ENCODE data around the gene THAP7. TPM values are rescaled to one million over a fixed set of nuclear protein-coding genes. Genes with fewer than 3 reads are reported as not detected.

Gene THAP7
- total and polyA plus RNA-seq, 2 donors (not counting 1 experiment from before 2014, with no cell fraction given) = 37.7 to 70.1 TPM

DNA sequence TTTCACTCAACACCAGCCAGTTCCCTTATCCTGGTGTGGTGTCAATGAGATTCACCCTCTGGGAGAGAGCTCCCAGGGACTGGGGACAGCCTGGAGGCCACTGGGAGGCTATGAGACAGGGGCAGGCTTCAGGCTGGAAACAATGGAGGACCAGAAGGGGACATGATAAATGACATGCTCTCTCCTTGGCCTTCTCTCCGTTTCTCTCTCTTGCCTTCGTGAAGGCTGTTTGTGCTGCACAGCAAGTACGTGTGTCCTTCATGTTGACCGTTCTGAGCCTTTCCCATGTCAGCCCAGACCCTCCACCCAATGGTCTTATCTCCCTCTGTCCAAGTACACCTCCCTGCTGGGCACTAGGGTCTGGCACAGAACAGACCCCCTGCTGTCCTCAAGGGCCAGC is 21.4 kb downstream of the THAP7 start:
- no peaks in the 10 kb centered on the region for H3K9me3 Mint-ChIP-seq (ENCODE audit: insufficient read depth)
- no peak overlapping the region for H2AFZ ChIP-seq (ENCODE audit: insufficient read depth, low read depth, low read length, poor library complexity, severe bottlenecking)
- peak overlapping the region; percentile 20 for H3K27ac Mint-ChIP-seq
- H3K4me1 Mint-ChIP-seq = peaks cover 36% of the 10 kb centered on the region
- peaks cover 3% of the 10 kb centered on the region for H3K27me3 Mint-ChIP-seq
- POLR2A ChIA-PET = no interaction called here
- no peaks in the 10 kb centered on the region for H4K20me1 ChIP-seq (ENCODE audit: control insufficient read depth, insufficient read depth, low read length, poor library complexity, severe bottlenecking)
- 95% methylated on average over 4 of the region's 4 CpGs for WGBS (ENCODE audit: insufficient coverage)
- no peak for ATAC-seq (ENCODE audit: low read depth)
- H3K4me1 ChIP-seq (ENCODE audit: control insufficient read depth in 2 of 2, insufficient read depth in 2 of 2, low read length in 2 of 2) = peaks cover 24 to 34% of the 10 kb centered on the region in 2 donors
- intact Hi-C loops (cut with micrococcal nuclease) = loop anchor here (10.0 kb wide), 1 partner anchor 64 kb away; the partner anchor contains the start of gene LRRC74B
- peak overlapping the region; percentile 92 for H3K4me2 ChIP-seq (replicated peaks; ENCODE audit: low read depth, low read length, poor library complexity, severe bottlenecking)
- no peak for TF ChIP-seq CTCF (IDR thresholded peaks at IDR 0.05)
- TF ChIP-seq EZH2 (IDR thresholded peaks at IDR 0.05; ENCODE audit: borderline replicate concordance, insufficient read depth, low read depth, low read length, poor library complexity, severe bottlenecking) = no peak
- CTCF ChIA-PET = interaction anchor here (1.6 to 2.1 kb wide), 2 partner anchors 16 to 23 kb away, joined by 3 to 14 read pairs; partner anchors contain the start of gene THAP7
- peak overlapping the region; percentile 37 for H3K4me3 Mint-ChIP-seq
- peaks cover 0 to 22% (median 8%) of the 10 kb centered on the region in 3 donors for H3K9me3 ChIP-seq (ENCODE audit: control extremely low read depth in 1 of 3, control insufficient read depth in 2 of 3, insufficient read depth in 1 of 3, low read length in 2 of 3)
- H3K27ac ChIP-seq (ENCODE audit: low read length in 2 of 2) = no peak overlapping the region
- H3K79me2 ChIP-seq (ENCODE audit: control insufficient read depth, insufficient read depth, low read length) = peaks cover 18% of the 10 kb centered on the region
- H3K4me3 ChIP-seq (ENCODE audit: control extremely low read depth in 1 of 5, extremely low read depth in 1 of 5, insufficient read depth in 1 of 5, low read depth in 2 of 5, low read length in 4 of 5) = no peak overlapping the region
- H3K36me3 ChIP-seq (replicated peaks in 1 of 2; ENCODE audit: control extremely low read depth in 1 of 2, control insufficient read depth in 1 of 2, extremely low read depth in 1 of 2, insufficient read depth in 2 of 2, low read length in 1 of 2) = no peaks in the 10 kb centered on the region
- no peak for DNase-seq
- H3K9ac ChIP-seq (ENCODE audit: low read length) = no peak overlapping the region
- H3K27me3 ChIP-seq (replicated peaks in 1 of 4; ENCODE audit: control extremely low read depth in 1 of 4, control insufficient read depth in 3 of 4, insufficient read depth in 4 of 4, low read length in 3 of 4) = peaks cover 0 to 3% (median 0%) of the 10 kb centered on the region in 4 experiments

GRCh38 chr22:20979940-20980453 is 21.9 kb downstream of the THAP7 start:
- ChIA-PET CTCF (interaction anchor here (1.6 kb wide), 1 partner anchor 16 kb away, joined by 3 read pairs; no protein-coding TSS in a partner anchor), POLR2A (no interaction called here)
- ATAC-seq (ENCODE audit: low read depth) (no peak), DNase-seq (peak; percentile 16)
- Mint-ChIP-seq H3K27ac (no peak overlapping the region), H3K9me3 (ENCODE audit: insufficient read depth) (no peaks in the 10 kb centered on the region), H3K4me1 (peaks cover 36% of the 10 kb centered on the region), H3K4me3 (peak overlapping the region; percentile 37), H3K27me3 (peaks cover 3% of the 10 kb centered on the region)
- no peaks in the 10 kb centered on the region for H4K20me1 ChIP-seq (ENCODE audit: control insufficient read depth, insufficient read depth, low read length, poor library complexity, severe bottlenecking)
- no peak overlapping the region for H2AFZ ChIP-seq (ENCODE audit: insufficient read depth, low read depth, low read length, poor library complexity, severe bottlenecking)
- peaks cover 0 to 3% (median 0%) of the 10 kb centered on the region in 4 experiments for H3K27me3 ChIP-seq (replicated peaks in 1 of 4; ENCODE audit: control extremely low read depth in 1 of 4, control insufficient read depth in 3 of 4, insufficient read depth in 4 of 4, low read length in 3 of 4)
- no peak overlapping the region for H3K27ac ChIP-seq (ENCODE audit: low read length in 2 of 2)
- peaks cover 18% of the 10 kb centered on the region for H3K79me2 ChIP-seq (ENCODE audit: control insufficient read depth, insufficient read depth, low read length)
- H3K9ac ChIP-seq (ENCODE audit: low read length) = peak overlapping the region; percentile 11
- H3K9me3 ChIP-seq (ENCODE audit: control extremely low read depth in 1 of 3, control insufficient read depth in 2 of 3, insufficient read depth in 1 of 3, low read length in 2 of 3) = peaks cover 0 to 22% (median 8%) of the 10 kb centered on the region in 3 donors
- H3K4me3 ChIP-seq (ENCODE audit: control extremely low read depth in 1 of 5, extremely low read depth in 1 of 5, insufficient read depth in 1 of 5, low read depth in 2 of 5, low read length in 4 of 5) = no peak overlapping the region
- H3K36me3 ChIP-seq (replicated peaks in 1 of 2; ENCODE audit: control extremely low read depth in 1 of 2, control insufficient read depth in 1 of 2, extremely low read depth in 1 of 2, insufficient read depth in 2 of 2, low read length in 1 of 2) = no peaks in the 10 kb centered on the region
- peaks cover 24 to 34% of the 10 kb centered on the region in 2 donors for H3K4me1 ChIP-seq (ENCODE audit: control insufficient read depth in 2 of 2, insufficient read depth in 2 of 2, low read length in 2 of 2)
- TF ChIP-seq CTCF (IDR thresholded peaks at IDR 0.05) = no peak
- TF ChIP-seq EZH2 (IDR thresholded peaks at IDR 0.05; ENCODE audit: borderline replicate concordance, insufficient read depth, low read depth, low read length, poor library complexity, severe bottlenecking) = no peak
- intact Hi-C loops (cut with micrococcal nuclease) = loop anchor here (10.0 kb wide), 1 partner anchor 65 kb away; the partner anchor contains the start of gene LRRC74B
- peak overlapping the region; percentile 59 for H3K4me2 ChIP-seq (replicated peaks; ENCODE audit: low read depth, low read length, poor library complexity, severe bottlenecking)
- WGBS (ENCODE audit: insufficient coverage) = 85% methylated on average over 12 of the region's 13 CpGs
